Hematopoietic multipotent progenitor cell treated with erythropoietin and hydrocortisone succinate and interleukin-3 and kit ligand, for 17 days (in vitro differentiated cells): ENCODE measurements around the gene ATP5PB.
A peak's percentile ranks its signal among the peaks of the same experiment; 100 is the strongest.

Experiments
- DNase-seq: peaks from one replicate; pipeline ENCODE4 v3.0.0-alpha.2; 2015; ENCODE audit warnings: low spot score

The ATP5PB gene

GRCh38 chr1:111446967-111447892, 2.0 kb upstream of the ATP5PB start:
- no peak for DNase-seq

GRCh38 chr1:111448482-111448917, 764 bp upstream of the ATP5PB start:
- DNase-seq: peak; percentile 17

- no peak for DNase-seq
Observed at GRCh38 chr1:111449703-111450017, 396 bp downstream of the ATP5PB start.

- DNase-seq: peak; percentile 40
Observed at GRCh38 chr1:111450185-111450584, 921 bp downstream of the ATP5PB start.

- DNase-seq: no peak
Observed at GRCh38 chr1:111452581-111452980, 3.3 kb downstream of the ATP5PB start.

- no peak for DNase-seq
Observed at GRCh38 chr1:111453706-111454105, 4.4 kb downstream of the ATP5PB start.

- DNase-seq: no peak
Observed at GRCh38 chr1:111454859-111455641, 5.8 kb downstream of the ATP5PB start.

- DNase-seq: no peak
Observed at GRCh38 chr1:111455642-111456031, 6.4 kb downstream of the ATP5PB start.

- DNase-seq: no peak
Observed at GRCh38 chr1:111461765-111462164, 12.5 kb downstream of the ATP5PB start.

- DNase-seq: no peak
Observed at GRCh38 chr1:111462370-111463028, 13.2 kb downstream of the ATP5PB start.

GRCh38 chr1:111463029-111463683, 13.9 kb downstream of the ATP5PB start:
- peak; percentile 53 for DNase-seq

GRCh38 chr1:111465754-111466153, 16.5 kb downstream of the ATP5PB start:
- no peak for DNase-seq

GRCh38 chr1:111466480-111466879, 17.2 kb downstream of the ATP5PB start:
- no peak for DNase-seq

- DNase-seq: no peak
Observed at GRCh38 chr1:111467865-111468716, 18.8 kb downstream of the ATP5PB start.

GRCh38 chr1:111468717-111469100, 19.4 kb downstream of the ATP5PB start:
- DNase-seq: no peak

GRCh38 chr1:111469539-111469938, 20.3 kb downstream of the ATP5PB start:
- DNase-seq: no peak

- DNase-seq: no peak
Observed at GRCh38 chr1:111470596-111470995, 21.3 kb downstream of the ATP5PB start.

GRCh38 chr1:111471012-111471411, 21.7 kb downstream of the ATP5PB start:
- DNase-seq: no peak

- DNase-seq: no peak
Observed at GRCh38 chr1:111471538-111471937, 22.3 kb downstream of the ATP5PB start.

GRCh38 chr1:111474106-111474505, 24.8 kb downstream of the ATP5PB start:
- no peak for DNase-seq

GRCh38 chr1:111474521-111474920, 25.3 kb downstream of the ATP5PB start:
- no peak for DNase-seq
